Type B pancreatic cell (in vitro differentiated cells): ENCODE measurements around the gene HTD2. TPM values are rescaled to one million over a fixed set of nuclear protein-coding genes. Genes with fewer than 3 reads are reported as not detected.

Source experiments
- DNase-seq: peaks from one replicate; pipeline ENCODE4 v3.0.0; 2021; ENCODE audit warnings: mixed read lengths; ENCODE audit not compliant: unreplicated experiment; ENCODE audit errors: extremely low spot score
- H3K27ac Mint-ChIP-seq: 2 replicates; pipeline ENCODE4 v1.8.0; 2021; ENCODE audit warnings: mild to moderate bottlenecking, mixed read lengths
- H3K27me3 Mint-ChIP-seq: 2 replicates; pipeline ENCODE4 v1.8.0; 2021; ENCODE audit warnings: mixed read lengths
- H3K36me3 Mint-ChIP-seq: 2 replicates; pipeline ENCODE4 v1.8.0; 2021; ENCODE audit warnings: mixed read lengths
- H3K4me1 Mint-ChIP-seq: one replicate; pipeline ENCODE4 v1.8.0; 2021; ENCODE audit warnings: mixed read lengths; ENCODE audit not compliant: unreplicated experiment
- H3K4me3 Mint-ChIP-seq: 2 replicates; pipeline ENCODE4 v1.8.0; 2021; ENCODE audit warnings: mild to moderate bottlenecking, mixed read lengths
- H3K9me3 Mint-ChIP-seq: 2 replicates; pipeline ENCODE4 v1.8.0; 2021; ENCODE audit warnings: mixed read lengths
- total RNA-seq: library from RNA; stranded (reverse); gene quantifications from 2 replicates; pipeline ENCODE4 v1.2.1, GENCODE V29; 2021; ENCODE audit warnings: low replicate concordance
- TF ChIP-seq, protein P1 (sequence below): fragments of 200-600 bp; sonication (generic); conservative IDR thresholded peaks from 2 replicates; pipeline ENCODE4 v1.5.0; 2021; ENCODE audit warnings: antibody characterized with exemption, mild to moderate bottlenecking

Gene HTD2
- total RNA-seq, 1 donor from 2014 or later: 11.4 TPM

GRCh38 chr3:58317811-58318210, 11.5 kb downstream of the HTD2 start:
- DNase-seq: no peak
- TF ChIP-seq, protein P1, sequence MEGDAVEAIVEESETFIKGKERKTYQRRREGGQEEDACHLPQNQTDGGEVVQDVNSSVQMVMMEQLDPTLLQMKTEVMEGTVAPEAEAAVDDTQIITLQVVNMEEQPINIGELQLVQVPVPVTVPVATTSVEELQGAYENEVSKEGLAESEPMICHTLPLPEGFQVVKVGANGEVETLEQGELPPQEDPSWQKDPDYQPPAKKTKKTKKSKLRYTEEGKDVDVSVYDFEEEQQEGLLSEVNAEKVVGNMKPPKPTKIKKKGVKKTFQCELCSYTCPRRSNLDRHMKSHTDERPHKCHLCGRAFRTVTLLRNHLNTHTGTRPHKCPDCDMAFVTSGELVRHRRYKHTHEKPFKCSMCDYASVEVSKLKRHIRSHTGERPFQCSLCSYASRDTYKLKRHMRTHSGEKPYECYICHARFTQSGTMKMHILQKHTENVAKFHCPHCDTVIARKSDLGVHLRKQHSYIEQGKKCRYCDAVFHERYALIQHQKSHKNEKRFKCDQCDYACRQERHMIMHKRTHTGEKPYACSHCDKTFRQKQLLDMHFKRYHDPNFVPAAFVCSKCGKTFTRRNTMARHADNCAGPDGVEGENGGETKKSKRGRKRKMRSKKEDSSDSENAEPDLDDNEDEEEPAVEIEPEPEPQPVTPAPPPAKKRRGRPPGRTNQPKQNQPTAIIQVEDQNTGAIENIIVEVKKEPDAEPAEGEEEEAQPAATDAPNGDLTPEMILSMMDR: no peak
- H3K27ac Mint-ChIP-seq: no peak overlapping the region
- no peak overlapping the region for H3K4me3 Mint-ChIP-seq
- H3K9me3 Mint-ChIP-seq: no peaks in the 10 kb centered on the region
- no peaks in the 10 kb centered on the region for H3K4me1 Mint-ChIP-seq
- H3K36me3 Mint-ChIP-seq: peaks cover 29% of the 10 kb centered on the region
- no peaks in the 10 kb centered on the region for H3K27me3 Mint-ChIP-seq

GRCh38 chr3:58321791-58322190, 15.5 kb downstream of the HTD2 start:
- Mint-ChIP-seq H3K4me3 (no peak overlapping the region), H3K4me1 (peaks cover 20% of the 10 kb centered on the region), H3K9me3 (no peaks in the 10 kb centered on the region), H3K27ac (no peak overlapping the region), H3K27me3 (no peaks in the 10 kb centered on the region), H3K36me3 (peaks cover 9% of the 10 kb centered on the region)
- TF ChIP-seq, protein P1: no peak
- DNase-seq: no peak

DNA sequence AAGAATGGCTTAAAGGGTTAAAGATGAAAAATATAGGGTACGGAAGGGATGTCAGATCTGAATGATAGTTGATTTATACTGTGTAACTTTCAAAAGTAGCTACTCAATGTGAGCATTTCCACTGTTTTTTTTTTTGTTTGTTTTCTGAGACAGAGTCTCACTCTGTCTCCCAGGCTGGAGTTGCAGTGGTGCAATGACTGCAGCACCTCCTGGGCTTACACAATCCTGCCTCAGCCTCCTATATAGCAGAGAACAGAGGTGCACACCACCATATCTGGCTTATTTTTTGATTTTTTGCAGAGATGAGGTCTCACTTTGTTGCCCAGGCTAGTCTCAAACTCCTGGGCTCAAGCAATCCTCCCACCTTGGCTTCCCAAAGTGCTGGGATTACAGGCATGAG, 16.5 kb downstream of the HTD2 start:
- Mint-ChIP-seq H3K27me3 (no peaks in the 10 kb centered on the region), H3K27ac (no peak overlapping the region)
- TF ChIP-seq, protein P1: no peak

GRCh38 chr3:58323529-58324390, 17.4 kb downstream of the HTD2 start:
- Mint-ChIP-seq H3K27ac (peak overlapping the region; percentile 39), H3K27me3 (no peaks in the 10 kb centered on the region)

More for the DNA sequence above, 16.5 kb downstream of the HTD2 start:
- DNase-seq: no peak
- H3K4me1 Mint-ChIP-seq: peaks cover 20% of the 10 kb centered on the region
- peaks cover 7% of the 10 kb centered on the region for H3K36me3 Mint-ChIP-seq
- H3K9me3 Mint-ChIP-seq: no peaks in the 10 kb centered on the region
- H3K4me3 Mint-ChIP-seq: no peak overlapping the region

DNA sequence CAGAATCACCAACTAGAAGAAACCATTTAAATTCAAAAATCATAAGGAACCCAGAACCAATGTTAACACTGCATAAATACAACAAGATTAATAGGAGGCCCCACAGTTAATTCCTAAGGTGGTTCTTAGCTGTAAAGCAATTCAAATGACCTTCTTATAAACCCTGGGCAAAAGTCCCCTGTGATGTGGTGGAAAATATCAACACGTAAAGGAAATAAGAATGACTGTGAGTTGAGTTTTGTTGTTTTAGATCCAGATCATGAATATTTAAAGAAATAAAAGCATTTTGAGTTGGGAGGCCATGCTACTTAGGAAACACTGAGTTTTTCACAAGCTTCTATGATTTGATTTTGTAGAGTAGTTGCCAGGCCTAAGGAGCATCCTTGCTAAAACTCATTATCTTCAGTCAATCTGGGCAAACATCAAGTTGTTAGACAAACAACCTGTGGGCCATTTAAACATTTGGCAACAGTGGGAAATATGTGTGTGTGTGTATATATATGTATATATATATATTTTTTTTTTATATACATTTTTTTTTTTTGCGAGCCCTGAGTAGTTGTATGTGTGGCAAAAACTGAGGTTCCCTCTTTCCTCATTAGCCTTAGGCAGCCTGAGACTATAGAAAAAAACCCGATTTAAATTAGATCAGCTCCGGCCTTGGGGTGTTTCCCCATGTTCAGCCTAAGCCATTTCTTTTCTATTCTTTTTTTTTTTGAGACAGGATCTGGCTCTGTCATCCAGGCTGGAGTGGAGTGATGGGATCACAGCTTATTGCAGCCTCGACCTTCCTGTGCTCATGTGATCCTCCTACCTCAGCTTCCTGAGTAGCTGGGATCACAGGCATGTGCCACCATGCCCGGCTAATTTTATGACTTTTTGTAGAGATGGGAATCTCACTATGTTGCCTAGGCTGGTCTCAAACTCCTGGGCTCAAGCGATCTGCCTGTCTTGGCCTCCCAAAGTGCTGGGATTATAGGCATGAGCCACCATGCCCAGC, 18.4 kb downstream of the HTD2 start:
- Mint-ChIP-seq H3K27me3 (no peaks in the 10 kb centered on the region), H3K9me3 (no peaks in the 10 kb centered on the region), H3K36me3 (peaks cover 3% of the 10 kb centered on the region), H3K4me1 (peaks cover 20% of the 10 kb centered on the region), H3K27ac (peak overlapping the region; percentile 39), H3K4me3 (no peak overlapping the region)
- DNase-seq: no peak
- TF ChIP-seq, protein P1: no peak

More at GRCh38 chr3:58323529-58324390, 17.4 kb downstream of the HTD2 start:
- Mint-ChIP-seq H3K9me3 (no peaks in the 10 kb centered on the region), H3K4me1 (peaks cover 20% of the 10 kb centered on the region), H3K4me3 (no peak overlapping the region), H3K36me3 (peaks cover 7% of the 10 kb centered on the region)
- DNase-seq: no peak
- TF ChIP-seq, protein P1: no peak
